Cardiac septum (tissue), 1 donor: ENCODE results near the gene ENTPD5. TPM values are rescaled to one million over a fixed set of nuclear protein-coding genes. Genes with fewer than 3 reads are reported as not detected.
"Not testable (repeated sequence)": the region's sequence is repeated elsewhere in the genome, so short reads cannot be mapped to it uniquely, and the experiment has no call there.

ENCODE experiments used
- DNase-seq: peaks from one replicate; pipeline ENCODE4 v3.0.0-alpha.2; 2020; ENCODE audit warnings: low spot score
- intact Hi-C: fragments of 100-400 bp; cut with DNase I; formaldehyde crosslinking; loops from one replicate; pipeline ENCODE4 v1.14.0; 2022
- total RNA-seq: library from RNA; stranded (reverse); fragmentation: NEBNext Ultra II Directional; extraction: Animal tissue kit (Norgen Biotek cat#: 25700); gene quantifications from one replicate; pipeline ENCODE4 v1.2.1, GENCODE V29; 2021
- donor health status: DM: no; HTN: no; CAD: no.

ENTPD5 gene
- total RNA-seq, 1 donor from 2014 or later: 8.8 TPM

GRCh38 chr14:74014299-74014698 lies 4.8 kb downstream of the ENTPD5 start:
- DNase-seq: no peak
- intact Hi-C loops: no loop called here

- no peak for DNase-seq
- intact Hi-C loops: no loop called here
Observed at GRCh38 chr14:74008843-74009499, 10.1 kb downstream of the ENTPD5 start.

GRCh38 chr14:74005664-74006063 lies 13.4 kb downstream of the ENTPD5 start:
- DNase-seq, intact Hi-C loops: not testable (repeated sequence)

GRCh38 chr14:73998726-73999125 lies 20.4 kb downstream of the ENTPD5 start:
- intact Hi-C loops: no loop called here
- DNase-seq: no peak

- no peak for DNase-seq
- intact Hi-C loops: no loop called here
Observed at GRCh38 chr14:73997944-73998447, 21.1 kb downstream of the ENTPD5 start.

- intact Hi-C loops: no loop called here
- DNase-seq: no peak
Observed at GRCh38 chr14:73997108-73997943, 21.8 kb downstream of the ENTPD5 start.

- intact Hi-C loops: no loop called here
- no peak for DNase-seq
Observed at GRCh38 chr14:73996731-73997107, 22.4 kb downstream of the ENTPD5 start.

- intact Hi-C loops: no loop called here
- DNase-seq: no peak
Observed at GRCh38 chr14:73995977-73996378, 23.1 kb downstream of the ENTPD5 start.

GRCh38 chr14:73994926-73995325 lies 24.2 kb downstream of the ENTPD5 start:
- intact Hi-C loops, DNase-seq: not testable (repeated sequence)

GRCh38 chr14:73991092-73991491 lies 28.0 kb downstream of the ENTPD5 start:
- no peak for DNase-seq
- intact Hi-C loops: no loop called here

GRCh38 chr14:73988656-73989055 lies 30.4 kb downstream of the ENTPD5 start:
- DNase-seq, intact Hi-C loops: not testable (repeated sequence)

GRCh38 chr14:73988065-73988464 lies 31.0 kb downstream of the ENTPD5 start:
- intact Hi-C loops: no loop called here
- DNase-seq: no peak

- intact Hi-C loops: no loop called here
- DNase-seq: no peak
Observed at GRCh38 chr14:73977896-73978295, 41.2 kb downstream of the ENTPD5 start.

GRCh38 chr14:73976125-73976524 lies 43.0 kb downstream of the ENTPD5 start:
- no peak for DNase-seq
- intact Hi-C loops: no loop called here

GRCh38 chr14:73973497-73973896 lies 45.6 kb downstream of the ENTPD5 start:
- intact Hi-C loops: no loop called here
- DNase-seq: no peak

GRCh38 chr14:73968885-73969284 lies 50.2 kb downstream of the ENTPD5 start:
- intact Hi-C loops: no loop called here
- no peak for DNase-seq

- intact Hi-C loops: no loop called here
- DNase-seq: no peak
Observed at GRCh38 chr14:73965216-73965615, 53.9 kb downstream of the ENTPD5 start.

GRCh38 chr14:73961192-73961591 lies 57.9 kb downstream of the ENTPD5 start:
- DNase-seq: no peak
- intact Hi-C loops: no loop called here

GRCh38 chr14:73958591-73958990 lies 60.5 kb downstream of the ENTPD5 start:
- no peak for DNase-seq

GRCh38 chr14:73955674-73956073 lies 63.4 kb downstream of the ENTPD5 start:
- intact Hi-C loops: no loop called here

More at GRCh38 chr14:73958591-73958990, 60.5 kb downstream of the ENTPD5 start:
- intact Hi-C loops: no loop called here

GRCh38 chr14:73953731-73954130 lies 65.4 kb downstream of the ENTPD5 start:
- intact Hi-C loops: no loop called here

More at GRCh38 chr14:73955674-73956073, 63.4 kb downstream of the ENTPD5 start:
- no peak for DNase-seq

More at GRCh38 chr14:73953731-73954130, 65.4 kb downstream of the ENTPD5 start:
- no peak for DNase-seq
